Brain microvascular endothelial cell (primary cell): Measurements from ENCODE around the gene C20orf204.

Source experiments
- DNase-seq: peaks from one replicate; pipeline ENCODE4 v3.0.0-alpha.2; 2020
- H3K27ac ChIP-seq: fragments of 250-450 bp; sonication (Bioruptor Pico); 2 replicates; pipeline ENCODE4 v1.5.1; 2020; ENCODE audit warnings: mild to moderate bottlenecking, moderate library complexity
- H3K27me3 ChIP-seq: fragments of 250-450 bp; sonication (Bioruptor Pico); replicated peaks from 2 replicates; pipeline ENCODE4 v1.5.1; 2020; ENCODE audit warnings: mild to moderate bottlenecking
- H3K36me3 ChIP-seq: fragments of 250-450 bp; sonication (Bioruptor Pico); replicated peaks from 2 replicates; pipeline ENCODE4 v1.5.1; 2020; ENCODE audit warnings: mild to moderate bottlenecking
- H3K4me3 ChIP-seq: 2 replicates; pipeline ENCODE4 v1.5.1; 2011; ENCODE audit warnings: low read depth, mild to moderate bottlenecking, control low read depth, low read length, moderate library complexity
- in situ Hi-C: cut with HindIII; loops from 2 replicates; pipeline ENCODE4 v1.10.0; 2017; ENCODE audit warnings: low sequenced_read_pairs, low pct_ligation_motif_present
- TF ChIP-seq, protein P1 (sequence below): IDR thresholded peaks from 2 replicates; pipeline ENCODE4 v1.5.1; 2011; ENCODE audit warnings: low read depth, mild to moderate bottlenecking, moderate library complexity, low read length, control low read depth, inconsistent platforms; ENCODE audit errors: missing control alignments

The C20orf204 gene

DNA sequence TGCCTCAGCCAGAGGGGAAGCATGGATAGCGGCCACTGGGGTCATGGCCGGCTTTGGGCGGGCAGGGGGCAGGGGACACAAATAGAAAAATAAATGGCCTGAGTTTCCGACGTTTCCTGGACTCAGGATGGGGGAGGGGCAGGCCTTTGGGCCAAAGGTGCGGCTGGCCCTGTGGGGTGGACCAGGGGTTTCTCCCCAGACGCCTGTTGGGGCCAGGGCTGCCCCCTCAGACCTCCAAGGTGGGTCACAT, 20.6 kb downstream of the C20orf204 start:
- no peaks in the 10 kb centered on the region for H3K36me3 ChIP-seq
- TF ChIP-seq, protein P1, sequence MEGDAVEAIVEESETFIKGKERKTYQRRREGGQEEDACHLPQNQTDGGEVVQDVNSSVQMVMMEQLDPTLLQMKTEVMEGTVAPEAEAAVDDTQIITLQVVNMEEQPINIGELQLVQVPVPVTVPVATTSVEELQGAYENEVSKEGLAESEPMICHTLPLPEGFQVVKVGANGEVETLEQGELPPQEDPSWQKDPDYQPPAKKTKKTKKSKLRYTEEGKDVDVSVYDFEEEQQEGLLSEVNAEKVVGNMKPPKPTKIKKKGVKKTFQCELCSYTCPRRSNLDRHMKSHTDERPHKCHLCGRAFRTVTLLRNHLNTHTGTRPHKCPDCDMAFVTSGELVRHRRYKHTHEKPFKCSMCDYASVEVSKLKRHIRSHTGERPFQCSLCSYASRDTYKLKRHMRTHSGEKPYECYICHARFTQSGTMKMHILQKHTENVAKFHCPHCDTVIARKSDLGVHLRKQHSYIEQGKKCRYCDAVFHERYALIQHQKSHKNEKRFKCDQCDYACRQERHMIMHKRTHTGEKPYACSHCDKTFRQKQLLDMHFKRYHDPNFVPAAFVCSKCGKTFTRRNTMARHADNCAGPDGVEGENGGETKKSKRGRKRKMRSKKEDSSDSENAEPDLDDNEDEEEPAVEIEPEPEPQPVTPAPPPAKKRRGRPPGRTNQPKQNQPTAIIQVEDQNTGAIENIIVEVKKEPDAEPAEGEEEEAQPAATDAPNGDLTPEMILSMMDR = no peak
- in situ Hi-C loops = no loop called here
- H3K27ac ChIP-seq = no peak overlapping the region
- H3K4me3 ChIP-seq = no peak overlapping the region
- no peak for DNase-seq
- no peaks in the 10 kb centered on the region for H3K27me3 ChIP-seq

DNA sequence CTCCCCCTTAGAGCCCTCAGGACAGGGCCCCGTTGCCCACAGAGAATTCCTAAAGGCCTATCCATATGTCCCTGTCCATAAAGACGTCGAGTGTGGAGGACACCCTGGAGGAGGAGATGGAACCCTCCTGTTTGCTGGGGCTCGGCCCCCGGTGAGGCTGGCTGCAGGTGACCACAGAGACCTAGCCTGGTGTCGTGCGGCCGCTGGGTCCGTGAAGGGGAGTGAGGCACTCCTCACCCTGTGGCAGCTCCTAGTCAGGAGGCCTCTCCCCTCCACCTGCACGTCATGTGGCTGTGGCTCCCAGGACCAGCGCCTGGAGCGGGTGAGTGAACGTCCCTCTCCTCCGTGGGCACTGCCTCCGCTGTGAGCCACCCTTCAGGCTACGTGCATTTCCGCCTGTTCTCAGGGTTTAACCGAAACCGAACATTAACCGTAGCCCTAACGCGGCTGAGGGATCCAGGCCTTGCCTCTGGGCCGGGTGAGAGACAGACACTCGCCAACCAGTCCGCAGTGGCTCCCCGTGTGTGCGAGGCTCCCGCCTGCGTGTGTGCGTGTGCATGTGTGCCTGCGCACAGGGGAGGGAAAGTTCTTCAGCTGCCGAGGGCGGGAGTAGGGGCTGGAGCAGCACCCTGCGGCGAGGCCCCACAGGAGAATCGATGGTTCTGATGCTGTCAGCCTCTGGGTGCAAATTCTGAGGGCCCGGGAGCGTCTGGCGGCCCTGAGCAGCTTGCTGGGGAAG, 21.1 kb downstream of the C20orf204 start:
- Histone ChIP-seq H3K36me3 (no peaks in the 10 kb centered on the region), H3K4me3 (no peak overlapping the region), H3K27me3 (no peaks in the 10 kb centered on the region), H3K27ac (no peak overlapping the region)
- TF ChIP-seq, protein P1 = no peak
- in situ Hi-C loops = no loop called here
- DNase-seq = no peak

DNA sequence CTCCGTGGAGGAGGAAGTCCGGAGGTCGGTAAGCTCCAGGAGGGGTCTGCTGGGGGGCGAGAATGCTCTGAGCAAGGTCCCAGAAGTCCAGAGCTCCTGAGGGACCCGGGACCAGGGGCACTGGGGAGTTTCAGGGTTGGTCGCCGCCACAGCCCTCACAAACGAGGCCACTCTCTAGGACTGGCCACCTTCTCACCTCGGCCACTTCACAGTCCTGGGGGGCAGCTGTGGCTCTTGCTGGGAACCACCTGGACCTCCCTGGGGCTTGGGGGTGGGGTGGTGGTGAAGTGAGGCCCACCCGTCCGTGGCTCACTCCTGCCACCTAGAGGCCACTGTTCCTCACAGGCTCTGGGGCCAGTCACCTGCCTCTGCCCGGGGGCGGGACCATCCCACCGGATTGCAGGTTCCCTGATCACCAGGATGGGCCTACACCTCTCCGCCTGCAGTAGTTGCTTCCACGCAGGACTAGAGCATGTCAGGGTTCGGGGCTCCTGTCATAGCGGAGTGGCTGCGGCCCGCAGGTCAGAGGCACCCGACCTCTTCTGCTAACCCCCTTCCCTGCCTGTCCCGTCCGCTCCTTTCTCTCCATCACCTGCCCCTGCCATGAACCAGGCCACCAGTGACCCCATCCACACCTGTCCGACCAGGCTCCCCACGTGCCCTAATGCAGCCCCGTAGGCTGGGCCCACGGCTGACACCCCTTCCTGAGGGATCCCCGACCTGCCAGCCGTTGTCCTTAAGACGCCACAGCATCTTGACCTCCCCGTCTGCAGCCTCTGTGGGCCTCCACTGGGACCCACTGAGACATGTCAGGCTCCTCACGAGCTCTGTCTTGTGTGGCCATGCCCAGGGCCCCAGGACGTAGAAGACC, 21.9 kb downstream of the C20orf204 start:
- Histone ChIP-seq H3K4me3 (no peak overlapping the region), H3K36me3 (no peaks in the 10 kb centered on the region), H3K27ac (no peak overlapping the region), H3K27me3 (no peaks in the 10 kb centered on the region)
- DNase-seq = peak; percentile 40
- in situ Hi-C loops = no loop called here
- TF ChIP-seq, protein P1 = peak; percentile 94

DNA sequence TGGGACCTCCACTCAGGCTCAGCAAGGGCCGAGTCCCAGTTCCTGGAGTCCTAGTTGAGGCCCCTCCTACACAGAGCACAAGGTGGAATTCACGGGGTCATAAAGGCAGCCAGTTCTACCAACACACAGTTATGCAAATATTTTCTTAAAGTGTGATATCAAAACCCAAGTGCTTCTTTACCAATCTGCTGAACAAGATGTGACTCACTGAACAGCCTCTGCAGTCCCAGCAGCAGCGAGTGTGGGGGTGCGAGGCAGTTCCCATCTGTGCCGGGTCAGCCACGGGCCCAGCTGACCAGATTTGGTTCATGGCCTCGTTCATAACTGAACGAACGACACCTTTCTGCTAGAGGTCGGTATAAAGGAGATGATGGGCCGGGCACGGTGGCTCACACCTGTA, 22.6 kb downstream of the C20orf204 start:
- Histone ChIP-seq H3K27ac (no peak overlapping the region), H3K27me3 (no peaks in the 10 kb centered on the region), H3K4me3 (no peak overlapping the region), H3K36me3 (no peaks in the 10 kb centered on the region)
- in situ Hi-C loops = no loop called here
- DNase-seq = peak; percentile 73
- TF ChIP-seq, protein P1 = no peak

DNA sequence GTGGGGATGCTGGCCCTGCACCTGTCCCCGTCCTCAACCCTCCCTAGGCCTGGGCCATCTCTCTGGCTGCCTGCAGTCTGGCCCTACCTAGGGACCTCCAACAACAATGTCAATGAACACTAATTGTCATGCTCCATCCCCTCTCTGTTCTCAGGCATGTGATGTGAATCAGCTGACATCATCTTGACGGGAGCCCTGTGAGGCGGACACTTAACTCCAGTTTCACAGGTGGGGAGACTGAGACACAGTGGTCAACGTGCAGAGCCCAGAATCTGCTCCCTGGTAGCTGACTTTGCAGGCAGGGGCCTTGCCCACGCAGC, 26.3 kb downstream of the C20orf204 start:
- TF ChIP-seq, protein P1 = no peak
- Histone ChIP-seq H3K27ac (peak overlapping the region; percentile 52), H3K27me3 (no peaks in the 10 kb centered on the region), H3K36me3 (no peaks in the 10 kb centered on the region), H3K4me3 (peak overlapping the region; percentile 80)
- DNase-seq = no peak
- in situ Hi-C loops = no loop called here
